ENCODE results near the gene HSPB1. TPM values are rescaled to one million over a fixed set of nuclear protein-coding genes. Genes with fewer than 3 reads are reported as not detected.

The HSPB1 gene
- 26.8 and 34.0 TPM in 2 replicates for total RNA-seq
- total RNA-seq (2013), result 21.8 TPM
- polyA plus RNA-seq, result 343 and 441 TPM in 2 replicates
- polyA minus RNA-seq, result 30.6 and 52.9 TPM in 2 replicates

- intact Hi-C loops (cut with micrococcal nuclease), result loop anchor here (1.0 kb wide), 4 partner anchors 11 to 56 kb away; partner anchors contain the start of gene YWHAG
- H3K79me2 ChIP-seq (ENCODE audit: control insufficient read depth, insufficient read depth, low read length), result no peaks in the 10 kb centered on the region
- Mint-ChIP-seq H3K4me1 (peaks cover 15% of the 10 kb centered on the region), H3K9me3 (ENCODE audit: insufficient read depth) (no peaks in the 10 kb centered on the region), H3K27ac (peak within 1 kb of the TSS; percentile 93), H3K27me3 (no peaks in the 10 kb centered on the region), H3K4me3 (peak within 1 kb of the TSS; percentile 94)
- TF ChIP-seq EZH2 (IDR thresholded peaks at IDR 0.05; ENCODE audit: borderline replicate concordance, insufficient read depth, low read depth, low read length, poor library complexity, severe bottlenecking), result no peak
- TF ChIP-seq, protein P1, sequence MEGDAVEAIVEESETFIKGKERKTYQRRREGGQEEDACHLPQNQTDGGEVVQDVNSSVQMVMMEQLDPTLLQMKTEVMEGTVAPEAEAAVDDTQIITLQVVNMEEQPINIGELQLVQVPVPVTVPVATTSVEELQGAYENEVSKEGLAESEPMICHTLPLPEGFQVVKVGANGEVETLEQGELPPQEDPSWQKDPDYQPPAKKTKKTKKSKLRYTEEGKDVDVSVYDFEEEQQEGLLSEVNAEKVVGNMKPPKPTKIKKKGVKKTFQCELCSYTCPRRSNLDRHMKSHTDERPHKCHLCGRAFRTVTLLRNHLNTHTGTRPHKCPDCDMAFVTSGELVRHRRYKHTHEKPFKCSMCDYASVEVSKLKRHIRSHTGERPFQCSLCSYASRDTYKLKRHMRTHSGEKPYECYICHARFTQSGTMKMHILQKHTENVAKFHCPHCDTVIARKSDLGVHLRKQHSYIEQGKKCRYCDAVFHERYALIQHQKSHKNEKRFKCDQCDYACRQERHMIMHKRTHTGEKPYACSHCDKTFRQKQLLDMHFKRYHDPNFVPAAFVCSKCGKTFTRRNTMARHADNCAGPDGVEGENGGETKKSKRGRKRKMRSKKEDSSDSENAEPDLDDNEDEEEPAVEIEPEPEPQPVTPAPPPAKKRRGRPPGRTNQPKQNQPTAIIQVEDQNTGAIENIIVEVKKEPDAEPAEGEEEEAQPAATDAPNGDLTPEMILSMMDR (IDR thresholded peaks at IDR 0.05), result no peak
- H3K4me3 ChIP-seq (ENCODE audit: control extremely low read depth in 1 of 5, extremely low read depth in 1 of 5, insufficient read depth in 1 of 5, low read depth in 2 of 5, low read length in 4 of 5), result peak within 1 kb of the TSS; percentile 38 to 73 (median 66)
- H3K27me3 ChIP-seq (replicated peaks in 1 of 4; ENCODE audit: control extremely low read depth in 1 of 4, control insufficient read depth in 3 of 4, insufficient read depth in 4 of 4, low read length in 3 of 4), result no peaks in the 10 kb centered on the region
- ATAC-seq (ENCODE audit: low read depth), result peak; percentile 75
- H3K9me3 ChIP-seq (ENCODE audit: control extremely low read depth in 1 of 3, control insufficient read depth in 2 of 3, insufficient read depth in 1 of 3, low read length in 2 of 3), result peaks cover 0 to 6% (median 0%) of the 10 kb centered on the region in 3 donors
- no peaks in the 10 kb centered on the region for H4K20me1 ChIP-seq (ENCODE audit: control insufficient read depth, insufficient read depth, low read length, poor library complexity, severe bottlenecking)
- H3K9ac ChIP-seq (ENCODE audit: low read length), result peak within 1 kb of the TSS; percentile 78
- ChIA-PET CTCF (interaction anchor here (0.6 to 5.5 kb wide), 5 partner anchors 9 to 14 kb away, joined by 3 to 31 read pairs (median 4); no protein-coding TSS in a partner anchor), POLR2A (interaction anchor here (0.6 to 0.9 kb wide), 4 partner anchors 9 to 254 kb away, joined by 3 to 6 read pairs (median 5); no protein-coding TSS in a partner anchor)
- H3K27ac ChIP-seq (ENCODE audit: low read length in 2 of 2), result peak within 1 kb of the TSS; percentile 52 to 65
- H3K4me1 ChIP-seq (ENCODE audit: control insufficient read depth in 2 of 2, insufficient read depth in 2 of 2, low read length in 2 of 2), result peaks cover 10 to 21% of the 10 kb centered on the region in 2 donors
- H3K36me3 ChIP-seq (replicated peaks in 1 of 2; ENCODE audit: control extremely low read depth in 1 of 2, control insufficient read depth in 1 of 2, extremely low read depth in 1 of 2, insufficient read depth in 2 of 2, low read length in 1 of 2), result no peaks in the 10 kb centered on the region
- H3K4me2 ChIP-seq (replicated peaks; ENCODE audit: low read depth, low read length, poor library complexity, severe bottlenecking), result peak within 1 kb of the TSS; percentile 99
- peak within 1 kb of the TSS; percentile 85 for H2AFZ ChIP-seq (ENCODE audit: insufficient read depth, low read depth, low read length, poor library complexity, severe bottlenecking)
- under 1% methylated on average over 73 of the region's 75 CpGs for WGBS (ENCODE audit: insufficient coverage)
- peak; percentile 81 for DNase-seq
These were observed at the start of gene HSPB1 for GRCh38 chr7:76302347-76303201. TSS of gene HSPB1 (plus strand) at chr7:76302673. CDS start at chr7:76302713, 40 bp downstream.

GRCh38 chr7:76254781-76255180 lies 47.7 kb upstream of the HSPB1 start:
- H3K27ac Mint-ChIP-seq, result no peak overlapping the region
- Histone ChIP-seq H3K4me2 (replicated peaks; ENCODE audit: low read depth, low read length, poor library complexity, severe bottlenecking) (no peak overlapping the region), H3K9ac (ENCODE audit: low read length) (no peak overlapping the region), H4K20me1 (ENCODE audit: control insufficient read depth, insufficient read depth, low read length, poor library complexity, severe bottlenecking) (no peaks in the 10 kb centered on the region), H3K4me1 (ENCODE audit: control insufficient read depth in 2 of 2, insufficient read depth in 2 of 2, low read length in 2 of 2) (peaks cover 4% of the 10 kb centered on the region in 2 donors), H3K27ac (ENCODE audit: low read length in 2 of 2) (no peak overlapping the region), H3K27me3 (replicated peaks in 1 of 4; ENCODE audit: control extremely low read depth in 1 of 4, control insufficient read depth in 3 of 4, insufficient read depth in 4 of 4, low read length in 3 of 4) (peaks cover 0 to 19% (median 4%) of the 10 kb centered on the region in 4 experiments), H3K79me2 (ENCODE audit: control insufficient read depth, insufficient read depth, low read length) (no peaks in the 10 kb centered on the region), H2AFZ (ENCODE audit: insufficient read depth, low read depth, low read length, poor library complexity, severe bottlenecking) (no peak overlapping the region), H3K36me3 (replicated peaks in 1 of 2; ENCODE audit: control extremely low read depth in 1 of 2, control insufficient read depth in 1 of 2, extremely low read depth in 1 of 2, insufficient read depth in 2 of 2, low read length in 1 of 2) (no peaks in the 10 kb centered on the region), H3K9me3 (ENCODE audit: control extremely low read depth in 1 of 3, control insufficient read depth in 2 of 3, insufficient read depth in 1 of 3, low read length in 2 of 3) (peaks cover 0 to 12% (median 0%) of the 10 kb centered on the region in 3 donors), H3K4me3 (ENCODE audit: control extremely low read depth in 1 of 5, extremely low read depth in 1 of 5, insufficient read depth in 1 of 5, low read depth in 2 of 5, low read length in 4 of 5) (no peak overlapping the region)
- intact Hi-C loops (cut with micrococcal nuclease), result no loop called here
- H3K27me3 Mint-ChIP-seq, result peaks cover 27% of the 10 kb centered on the region
- DNase-seq (no peak), ATAC-seq (ENCODE audit: low read depth) (no peak)
- no peaks in the 10 kb centered on the region for H3K9me3 Mint-ChIP-seq (ENCODE audit: insufficient read depth)
- H3K4me1 Mint-ChIP-seq, result peaks cover 1% of the 10 kb centered on the region
- ChIA-PET POLR2A (no interaction called here), CTCF (no interaction called here)
- WGBS (ENCODE audit: insufficient coverage), result 56% methylated on average over 1 of the region's 4 CpGs
- no peak overlapping the region for H3K4me3 Mint-ChIP-seq
- TF ChIP-seq EZH2 (IDR thresholded peaks at IDR 0.05; ENCODE audit: borderline replicate concordance, insufficient read depth, low read depth, low read length, poor library complexity, severe bottlenecking), result no peak
- TF ChIP-seq, protein P1 (IDR thresholded peaks at IDR 0.05), result no peak
